Endothelial cell of umbilical vein (primary cell): ENCODE results near the gene CCDC170.

Experiments used
- EZH2 ChIP-seq: IDR thresholded peaks from 2 replicates; pipeline ENCODE4 v1.6.1; 2012; ENCODE audit warnings: borderline replicate concordance, low read depth, mild to moderate bottlenecking, moderate library complexity, low read length, inconsistent platforms; ENCODE audit not compliant: severe bottlenecking
- POLR2A ChIP-seq: IDR thresholded peaks from 2 replicates; pipeline ENCODE4 v1.6.1; 2012; ENCODE audit warnings: low read depth, mild to moderate bottlenecking, control low read depth, low read length
- TF ChIP-seq, protein P1 (sequence below): IDR thresholded peaks from 2 replicates; pipeline ENCODE4 v1.6.1; 2011; ENCODE audit not compliant: insufficient read depth, insufficient read length
- TF ChIP-seq, protein P2 (sequence below), 2 donors: IDR thresholded peaks; 1 replicate in 1 of 2; 2 replicates in 1 of 2; pipeline ENCODE4 v1.5.1; 2011; ENCODE audit warnings: low read length in 2 of 2, mild to moderate bottlenecking in 2 of 2, moderate library complexity in 2 of 2, control low read depth in 1 of 2, inconsistent platforms in 1 of 2, low read depth in 1 of 2; ENCODE audit not compliant: insufficient read depth in 1 of 2; ENCODE audit errors: extremely low read depth in 1 of 2

DNA sequence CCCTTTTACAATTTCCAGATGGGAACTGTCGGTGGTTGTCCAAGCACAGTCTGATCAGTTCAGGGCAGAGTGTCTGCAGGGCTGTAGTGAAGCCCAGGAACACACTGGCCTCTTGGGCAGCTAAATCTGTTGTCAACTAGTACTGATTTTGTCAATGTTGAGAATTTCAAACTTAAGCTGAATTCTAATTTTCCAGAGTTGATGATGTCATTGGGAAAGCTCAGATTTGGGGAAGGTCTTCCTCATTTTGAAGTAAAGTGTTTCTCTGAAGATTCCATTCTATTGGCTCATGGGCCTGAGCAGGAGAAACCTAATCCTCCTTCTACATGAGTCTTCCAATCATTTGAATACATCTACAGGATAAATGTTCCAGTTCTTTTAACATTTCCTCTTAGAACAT, 72.1 kb downstream of the CCDC170 start:
- TF ChIP-seq, protein P1, sequence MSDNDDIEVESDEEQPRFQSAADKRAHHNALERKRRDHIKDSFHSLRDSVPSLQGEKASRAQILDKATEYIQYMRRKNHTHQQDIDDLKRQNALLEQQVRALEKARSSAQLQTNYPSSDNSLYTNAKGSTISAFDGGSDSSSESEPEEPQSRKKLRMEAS: no peak
- TF ChIP-seq, protein P2, sequence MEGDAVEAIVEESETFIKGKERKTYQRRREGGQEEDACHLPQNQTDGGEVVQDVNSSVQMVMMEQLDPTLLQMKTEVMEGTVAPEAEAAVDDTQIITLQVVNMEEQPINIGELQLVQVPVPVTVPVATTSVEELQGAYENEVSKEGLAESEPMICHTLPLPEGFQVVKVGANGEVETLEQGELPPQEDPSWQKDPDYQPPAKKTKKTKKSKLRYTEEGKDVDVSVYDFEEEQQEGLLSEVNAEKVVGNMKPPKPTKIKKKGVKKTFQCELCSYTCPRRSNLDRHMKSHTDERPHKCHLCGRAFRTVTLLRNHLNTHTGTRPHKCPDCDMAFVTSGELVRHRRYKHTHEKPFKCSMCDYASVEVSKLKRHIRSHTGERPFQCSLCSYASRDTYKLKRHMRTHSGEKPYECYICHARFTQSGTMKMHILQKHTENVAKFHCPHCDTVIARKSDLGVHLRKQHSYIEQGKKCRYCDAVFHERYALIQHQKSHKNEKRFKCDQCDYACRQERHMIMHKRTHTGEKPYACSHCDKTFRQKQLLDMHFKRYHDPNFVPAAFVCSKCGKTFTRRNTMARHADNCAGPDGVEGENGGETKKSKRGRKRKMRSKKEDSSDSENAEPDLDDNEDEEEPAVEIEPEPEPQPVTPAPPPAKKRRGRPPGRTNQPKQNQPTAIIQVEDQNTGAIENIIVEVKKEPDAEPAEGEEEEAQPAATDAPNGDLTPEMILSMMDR (IDR thresholded peaks at IDR 0.05; ENCODE audit: extremely low read depth in 1 of 2, insufficient read depth in 1 of 2, low read depth in 1 of 2, low read length in 2 of 2): no peak
- no peak for TF ChIP-seq POLR2A
- TF ChIP-seq EZH2: no peak
